ENCODE results near the gene PIGS. TPM values are rescaled to one million over a fixed set of nuclear protein-coding genes. Genes with fewer than 3 reads are reported as not detected.
"Not testable (repeated sequence)": the region's sequence is repeated elsewhere in the genome, so short reads cannot be mapped to it uniquely, and the experiment has no call there.

PIGS gene
- total RNA-seq, 1 donor from 2014 or later, result 51.5 TPM

- no peak for DNase-seq (ENCODE audit: low spot score)
- intact Hi-C loops (cut with DNase I), result no loop called here
Measured at GRCh38 chr17:28536532-28537218, 34.6 kb downstream of the PIGS start.

- DNase-seq (ENCODE audit: low spot score), result no peak
- intact Hi-C loops (cut with DNase I), result no loop called here
Measured at GRCh38 chr17:28534740-28535375, 36.5 kb downstream of the PIGS start.

GRCh38 chr17:28533091-28533807 lies 38.1 kb downstream of the PIGS start:
- no peak for DNase-seq (ENCODE audit: low spot score)
- intact Hi-C loops (cut with DNase I), result no loop called here

GRCh38 chr17:28532050-28532960 lies 39.0 kb downstream of the PIGS start:
- DNase-seq (ENCODE audit: low spot score), result no peak
- intact Hi-C loops (cut with DNase I), result no loop called here

GRCh38 chr17:28530926-28531325 lies 40.4 kb downstream of the PIGS start:
- intact Hi-C loops (cut with DNase I), result no loop called here
- DNase-seq (ENCODE audit: low spot score), result no peak

GRCh38 chr17:28530250-28530649 lies 41.1 kb downstream of the PIGS start:
- intact Hi-C loops (cut with DNase I), result no loop called here
- DNase-seq (ENCODE audit: low spot score), result no peak

GRCh38 chr17:28529013-28529400 lies 42.3 kb downstream of the PIGS start:
- intact Hi-C loops (cut with DNase I), result no loop called here
- no peak for DNase-seq (ENCODE audit: low spot score)

GRCh38 chr17:28528327-28529012 lies 42.9 kb downstream of the PIGS start:
- intact Hi-C loops (cut with DNase I), result no loop called here
- no peak for DNase-seq (ENCODE audit: low spot score)

- intact Hi-C loops (cut with DNase I), result no loop called here
- no peak for DNase-seq (ENCODE audit: low spot score)
Measured at GRCh38 chr17:28527859-28528258, 43.5 kb downstream of the PIGS start.

GRCh38 chr17:28527181-28527681 lies 44.1 kb downstream of the PIGS start:
- intact Hi-C loops (cut with DNase I), result no loop called here
- no peak for DNase-seq (ENCODE audit: low spot score)

GRCh38 chr17:28526381-28526780 lies 44.9 kb downstream of the PIGS start:
- no peak for DNase-seq (ENCODE audit: low spot score)
- intact Hi-C loops (cut with DNase I), result no loop called here

GRCh38 chr17:28524476-28525424 lies 46.6 kb downstream of the PIGS start:
- no peak for DNase-seq (ENCODE audit: low spot score)

GRCh38 chr17:28523876-28524275 lies 47.4 kb downstream of the PIGS start:
- DNase-seq (ENCODE audit: low spot score), result no peak
- intact Hi-C loops (cut with DNase I), result no loop called here

More at GRCh38 chr17:28524476-28525424, 46.6 kb downstream of the PIGS start:
- intact Hi-C loops (cut with DNase I), result no loop called here

GRCh38 chr17:28523186-28523585 lies 48.1 kb downstream of the PIGS start:
- intact Hi-C loops (cut with DNase I), result no loop called here
- DNase-seq (ENCODE audit: low spot score), result no peak

- DNase-seq (ENCODE audit: low spot score); intact Hi-C loops (cut with DNase I): not testable (repeated sequence)
Measured at GRCh38 chr17:28522281-28522680, 49.0 kb downstream of the PIGS start.

GRCh38 chr17:28521311-28522085 lies 49.8 kb downstream of the PIGS start:
- intact Hi-C loops (cut with DNase I), result no loop called here
- DNase-seq (ENCODE audit: low spot score), result no peak

GRCh38 chr17:28520687-28521086 lies 50.6 kb downstream of the PIGS start:
- DNase-seq (ENCODE audit: low spot score), result no peak
- intact Hi-C loops (cut with DNase I), result no loop called here

Data from cardiac septum (tissue), 1 donor.